ENCODE results near the gene CEP164. TPM values are rescaled to one million over a fixed set of nuclear protein-coding genes. Genes with fewer than 3 reads are reported as not detected.

CEP164 gene
- total and polyA plus RNA-seq, 10 of the 15 experiments (the other 5 are each of a cell fraction or from before 2014, with no cell fraction given) = 4.2 to 31.2 (median 20.2) TPM

DNA sequence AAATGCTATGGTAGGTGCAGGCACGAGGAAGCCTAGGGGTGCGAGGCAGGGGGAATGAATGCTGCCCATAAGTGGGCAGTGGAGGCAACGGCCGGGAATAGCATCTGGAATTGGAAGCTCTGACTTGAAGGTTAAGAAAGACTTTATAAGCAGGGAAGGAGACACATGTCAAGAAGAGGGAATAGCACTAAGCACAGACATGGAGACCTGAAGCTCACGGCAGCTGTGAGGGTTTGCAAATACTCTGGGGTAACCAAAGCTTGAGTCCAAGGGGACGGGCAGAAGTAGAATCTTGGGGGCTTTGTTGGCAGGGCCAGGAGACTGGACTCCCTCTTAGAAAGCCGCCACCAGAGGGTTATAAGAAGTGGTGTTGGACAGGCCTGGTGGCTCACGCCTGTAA lies 112.6 kb downstream of the CEP164 start:
- H3K4me3 ChIP-seq = no peak overlapping the region
- H3K4me2 ChIP-seq (ENCODE audit: control insufficient read depth, insufficient read depth) = no peak overlapping the region
- H3K4me1 ChIP-seq (ENCODE audit: control insufficient read depth, insufficient read depth, low read length) = peaks cover 11% of the 10 kb centered on the region
- no TSS peak for BruUV-seq (replicated peaks)
- H3K9me3 ChIP-seq (replicated peaks; ENCODE audit: control insufficient read depth, insufficient read depth, low read length) = no peaks in the 10 kb centered on the region
- SMC1A ChIA-PET (ENCODE audit: uncharacterized antibody, unreplicated experiment) = no interaction called here
- no peaks in the 10 kb centered on the region for H3K36me3 ChIP-seq (ENCODE audit: control insufficient read depth in 2 of 2, insufficient read depth in 2 of 2, low read length in 1 of 2)
- TF ChIP-seq, protein P1, sequence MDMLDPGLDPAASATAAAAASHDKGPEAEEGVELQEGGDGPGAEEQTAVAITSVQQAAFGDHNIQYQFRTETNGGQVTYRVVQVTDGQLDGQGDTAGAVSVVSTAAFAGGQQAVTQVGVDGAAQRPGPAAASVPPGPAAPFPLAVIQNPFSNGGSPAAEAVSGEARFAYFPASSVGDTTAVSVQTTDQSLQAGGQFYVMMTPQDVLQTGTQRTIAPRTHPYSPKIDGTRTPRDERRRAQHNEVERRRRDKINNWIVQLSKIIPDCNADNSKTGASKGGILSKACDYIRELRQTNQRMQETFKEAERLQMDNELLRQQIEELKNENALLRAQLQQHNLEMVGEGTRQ (IDR thresholded peaks at IDR 0.05; ENCODE audit: borderline replicate concordance, low read depth, low read length) = no peak
- H3K9ac ChIP-seq (ENCODE audit: control insufficient read depth, insufficient read depth, low read length) = no peak overlapping the region
- in situ Hi-C loops (cut with MboI) = loop anchor here (25.0 kb wide), 1 partner anchor 622 kb away; no protein-coding TSS in a partner anchor
- RAD21 ChIA-PET (ENCODE audit: unreplicated experiment) = interaction anchor here (1.3 kb wide), 1 partner anchor 14 kb away, joined by 6 read pairs; no protein-coding TSS in a partner anchor
- H3K27ac ChIP-seq (ENCODE audit: control insufficient read depth, insufficient read depth) = no peak overlapping the region
- CTCF ChIA-PET = interaction anchor here (1.7 kb wide), 1 partner anchor 14 kb away, joined by 4 read pairs; no protein-coding TSS in a partner anchor
- H3K79me2 ChIP-seq (ENCODE audit: control insufficient read depth, insufficient read depth, low read length) = no peaks in the 10 kb centered on the region
- ATAC-seq (no peak), DNase-seq (ENCODE audit: low read depth, low spot score) (no peak), FAIRE-seq (no peak)
- POLR2A ChIA-PET = no interaction called here
- intact Hi-C loops (cut with micrococcal nuclease; ENCODE audit: unreplicated experiment) = no loop called here
- 50% methylated on average over 8 of the region's 8 CpGs for WGBS (ENCODE audit: insufficient coverage, insufficient replicate concordance, low lambda C conversion rate, missing lambda C conversion rate)
- H2AFZ ChIP-seq (ENCODE audit: control insufficient read depth, low read depth, low read length) = no peak overlapping the region
- H4K20me1 ChIP-seq (ENCODE audit: control insufficient read depth, insufficient read depth) = no peaks in the 10 kb centered on the region
- no peaks in the 10 kb centered on the region; a peak in 1 of 4 replicates for H3K27me3 ChIP-seq (replicated peaks in 1 of 2; ENCODE audit: control insufficient read depth in 2 of 2, insufficient read depth in 2 of 2, low read length in 1 of 2)

- no peak for ATAC-seq
- no peaks in the 10 kb centered on the region for H3K79me2 ChIP-seq (ENCODE audit: control insufficient read depth, insufficient read depth, low read length)
- H3K9me3 ChIP-seq (replicated peaks; ENCODE audit: control insufficient read depth, insufficient read depth, low read length) = no peaks in the 10 kb centered on the region
- DNase-seq (ENCODE audit: low read depth, low spot score) = no peak
- H3K27me3 ChIP-seq (replicated peaks in 1 of 2; ENCODE audit: control insufficient read depth in 2 of 2, insufficient read depth in 2 of 2, low read length in 1 of 2) = no peaks in the 10 kb centered on the region; a peak in 1 of 4 replicates
- BruUV-seq (replicated peaks) = no TSS peak
- H3K4me1 ChIP-seq (ENCODE audit: control insufficient read depth, insufficient read depth, low read length) = peaks cover 3% of the 10 kb centered on the region; the same call in 1 of the 2 replicates
- 48% methylated on average over 14 of the region's 14 CpGs for WGBS (ENCODE audit: insufficient coverage, insufficient replicate concordance, low lambda C conversion rate, missing lambda C conversion rate)
- H3K4me3 ChIP-seq = no peak overlapping the region
- intact Hi-C loops (cut with micrococcal nuclease; ENCODE audit: unreplicated experiment) = no loop called here
- in situ Hi-C loops (cut with MboI) = loop anchor here (25.0 kb wide), 1 partner anchor 621 kb away; no protein-coding TSS in a partner anchor
- H3K27ac ChIP-seq (ENCODE audit: control insufficient read depth, insufficient read depth) = no peak overlapping the region
- no peak overlapping the region for H2AFZ ChIP-seq (ENCODE audit: control insufficient read depth, low read depth, low read length)
- no peaks in the 10 kb centered on the region for H4K20me1 ChIP-seq (ENCODE audit: control insufficient read depth, insufficient read depth)
- CTCF ChIA-PET = interaction anchor here (1.7 kb wide), 1 partner anchor 15 kb away, joined by 4 read pairs; no protein-coding TSS in a partner anchor
- SMC1A ChIA-PET (ENCODE audit: uncharacterized antibody, unreplicated experiment) = no interaction called here
- FAIRE-seq = no peak
- no peak overlapping the region for H3K9ac ChIP-seq (ENCODE audit: control insufficient read depth, insufficient read depth, low read length)
- POLR2A ChIA-PET = no interaction called here
- H3K4me2 ChIP-seq (ENCODE audit: control insufficient read depth, insufficient read depth) = no peak overlapping the region
- RAD21 ChIA-PET (ENCODE audit: unreplicated experiment) = interaction anchor here (1.3 kb wide), 1 partner anchor 16 kb away, joined by 6 read pairs; no protein-coding TSS in a partner anchor
- no peaks in the 10 kb centered on the region for H3K36me3 ChIP-seq (ENCODE audit: control insufficient read depth in 2 of 2, insufficient read depth in 2 of 2, low read length in 1 of 2)
- TF ChIP-seq, protein P2, sequence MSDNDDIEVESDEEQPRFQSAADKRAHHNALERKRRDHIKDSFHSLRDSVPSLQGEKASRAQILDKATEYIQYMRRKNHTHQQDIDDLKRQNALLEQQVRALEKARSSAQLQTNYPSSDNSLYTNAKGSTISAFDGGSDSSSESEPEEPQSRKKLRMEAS (IDR thresholded peaks at IDR 0.05; ENCODE audit: low read depth, low read length) = no peak
- TF ChIP-seq TAF1 (IDR thresholded peaks at IDR 0.05; ENCODE audit: borderline replicate concordance, low read depth, low read length) (no peak), SIN3A (IDR thresholded peaks at IDR 0.05; ENCODE audit: low read depth, low read length) (no peak), FOS (IDR thresholded peaks at IDR 0.05; ENCODE audit: borderline replicate concordance, extremely low read depth, insufficient read length) (no peak), RCOR1 (conservative IDR thresholded peaks at IDR 0.05; ENCODE audit: low read depth, low read length) (no peak), EP300 (IDR thresholded peaks at IDR 0.05; ENCODE audit: borderline replicate concordance in 1 of 2, control insufficient read depth in 1 of 2, low read depth in 2 of 2, low read length in 2 of 2) (no peak), MTA2 (IDR thresholded peaks at IDR 0.05; ENCODE audit: low read depth) (no peak)
- TF ChIP-seq, protein P3, sequence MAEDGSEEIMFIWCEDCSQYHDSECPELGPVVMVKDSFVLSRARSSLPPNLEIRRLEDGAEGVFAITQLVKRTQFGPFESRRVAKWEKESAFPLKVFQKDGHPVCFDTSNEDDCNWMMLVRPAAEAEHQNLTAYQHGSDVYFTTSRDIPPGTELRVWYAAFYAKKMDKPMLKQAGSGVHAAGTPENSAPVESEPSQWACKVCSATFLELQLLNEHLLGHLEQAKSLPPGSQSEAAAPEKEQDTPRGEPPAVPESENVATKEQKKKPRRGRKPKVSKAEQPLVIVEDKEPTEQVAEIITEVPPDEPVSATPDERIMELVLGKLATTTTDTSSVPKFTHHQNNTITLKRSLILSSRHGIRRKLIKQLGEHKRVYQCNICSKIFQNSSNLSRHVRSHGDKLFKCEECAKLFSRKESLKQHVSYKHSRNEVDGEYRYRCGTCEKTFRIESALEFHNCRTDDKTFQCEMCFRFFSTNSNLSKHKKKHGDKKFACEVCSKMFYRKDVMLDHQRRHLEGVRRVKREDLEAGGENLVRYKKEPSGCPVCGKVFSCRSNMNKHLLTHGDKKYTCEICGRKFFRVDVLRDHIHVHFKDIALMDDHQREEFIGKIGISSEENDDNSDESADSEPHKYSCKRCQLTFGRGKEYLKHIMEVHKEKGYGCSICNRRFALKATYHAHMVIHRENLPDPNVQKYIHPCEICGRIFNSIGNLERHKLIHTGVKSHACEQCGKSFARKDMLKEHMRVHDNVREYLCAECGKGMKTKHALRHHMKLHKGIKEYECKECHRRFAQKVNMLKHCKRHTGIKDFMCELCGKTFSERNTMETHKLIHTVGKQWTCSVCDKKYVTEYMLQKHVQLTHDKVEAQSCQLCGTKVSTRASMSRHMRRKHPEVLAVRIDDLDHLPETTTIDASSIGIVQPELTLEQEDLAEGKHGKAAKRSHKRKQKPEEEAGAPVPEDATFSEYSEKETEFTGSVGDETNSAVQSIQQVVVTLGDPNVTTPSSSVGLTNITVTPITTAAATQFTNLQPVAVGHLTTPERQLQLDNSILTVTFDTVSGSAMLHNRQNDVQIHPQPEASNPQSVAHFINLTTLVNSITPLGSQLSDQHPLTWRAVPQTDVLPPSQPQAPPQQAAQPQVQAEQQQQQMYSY (CRISPR knock-in tag; IDR thresholded peaks at IDR 0.05) = no peak
Observed at GRCh38 chr11:117441146-117441975, 113.7 kb downstream of the CEP164 start.

All from GM12878 (cell line).